HEK293T (cell line): ENCODE results near the gene MYO15A.

ENCODE experiments used
- BHLHE40 ChIP-seq: fragments of 450-650 bp; IDR thresholded peaks from 2 replicates; pipeline ENCODE4 v1.6.1; 2016; ENCODE audit warnings: mild to moderate bottlenecking, moderate library complexity, borderline replicate concordance
- ELF4 ChIP-seq: fragments of 450-650 bp; IDR thresholded peaks from 2 replicates; pipeline ENCODE4 v1.6.1; 2017; ENCODE audit warnings: antibody characterized with exemption
- SP1 ChIP-seq: fragments of 450-650 bp; IDR thresholded peaks from 2 replicates; pipeline ENCODE4 v1.6.1; 2017

DNA sequence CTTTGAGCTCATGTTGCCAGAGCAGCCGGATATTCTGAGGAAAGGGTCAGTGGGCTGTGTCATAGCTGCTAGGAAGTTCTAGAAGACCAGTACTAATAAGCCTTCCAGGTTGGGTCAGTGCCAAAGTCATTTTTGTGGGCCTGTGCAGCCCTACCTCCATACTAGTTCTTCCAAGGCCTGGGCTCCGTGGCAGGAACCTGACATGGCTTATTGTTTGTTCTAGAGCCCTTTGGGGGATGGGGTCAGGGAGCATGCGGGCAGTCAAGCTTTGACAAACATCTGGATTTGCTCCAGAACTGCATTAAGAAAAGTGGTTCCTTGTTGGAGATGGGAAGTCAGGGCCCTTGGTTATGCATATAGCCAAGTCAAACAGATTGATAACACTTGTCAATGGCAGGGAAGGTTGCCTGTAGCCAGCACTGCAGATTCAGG lies 82.7 kb downstream of the MYO15A start:
- no peak for TF ChIP-seq ELF4
- TF ChIP-seq BHLHE40: no peak
- TF ChIP-seq SP1: no peak
